GM18519 (cell line): ENCODE data around the gene TM9SF1.

Experiments
- ATAC-seq: cut with Tn5 transposase; IDR thresholded peaks from one replicate; pipeline ENCODE4 v1.9.1; 2021; ENCODE audit warnings: mild to moderate bottlenecking, moderate library complexity; ENCODE audit not compliant: unreplicated experiment, low FRiP score

Gene TM9SF1

DNA sequence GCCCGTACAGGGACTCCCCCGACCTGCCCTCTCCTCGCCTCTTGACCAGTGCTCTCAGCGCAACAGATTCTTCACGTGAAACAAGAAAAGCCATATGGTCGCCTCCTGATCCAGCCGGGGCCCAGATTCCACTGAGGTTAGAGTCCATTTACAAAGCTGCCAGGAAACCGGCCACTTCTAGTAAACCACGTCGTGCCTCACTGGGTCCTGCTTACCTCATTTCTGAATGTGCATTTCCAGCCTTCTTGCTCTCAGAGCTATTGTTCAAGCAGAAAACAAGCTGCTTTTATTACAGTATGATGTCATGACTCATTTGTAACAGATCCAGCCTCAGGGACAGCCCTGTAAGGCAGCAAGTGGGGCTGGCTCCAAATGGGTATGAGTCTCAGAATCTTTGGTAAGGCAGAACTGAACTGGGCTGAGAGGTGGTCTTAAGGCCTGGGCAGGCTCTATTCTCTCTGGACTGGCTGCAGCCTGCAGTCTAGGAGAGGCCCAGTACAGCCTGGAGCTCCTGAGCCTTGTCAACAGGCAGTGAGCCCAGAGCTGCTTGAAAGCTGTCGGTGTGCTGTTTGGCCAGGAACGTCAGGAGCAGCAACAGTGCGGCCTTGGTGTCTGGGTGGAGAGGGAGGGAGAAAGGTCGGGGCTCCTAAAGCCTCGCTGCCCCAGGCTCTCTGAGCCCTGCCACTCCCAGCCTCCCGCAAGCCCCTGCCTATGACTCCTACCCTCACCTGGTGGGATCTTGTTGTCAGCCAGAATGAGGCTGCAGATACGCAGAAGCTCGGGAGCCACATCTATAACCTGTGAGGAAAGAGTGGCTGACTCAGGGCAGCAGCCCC is 15.1 kb downstream of the TM9SF1 start:
- no peak for ATAC-seq

DNA sequence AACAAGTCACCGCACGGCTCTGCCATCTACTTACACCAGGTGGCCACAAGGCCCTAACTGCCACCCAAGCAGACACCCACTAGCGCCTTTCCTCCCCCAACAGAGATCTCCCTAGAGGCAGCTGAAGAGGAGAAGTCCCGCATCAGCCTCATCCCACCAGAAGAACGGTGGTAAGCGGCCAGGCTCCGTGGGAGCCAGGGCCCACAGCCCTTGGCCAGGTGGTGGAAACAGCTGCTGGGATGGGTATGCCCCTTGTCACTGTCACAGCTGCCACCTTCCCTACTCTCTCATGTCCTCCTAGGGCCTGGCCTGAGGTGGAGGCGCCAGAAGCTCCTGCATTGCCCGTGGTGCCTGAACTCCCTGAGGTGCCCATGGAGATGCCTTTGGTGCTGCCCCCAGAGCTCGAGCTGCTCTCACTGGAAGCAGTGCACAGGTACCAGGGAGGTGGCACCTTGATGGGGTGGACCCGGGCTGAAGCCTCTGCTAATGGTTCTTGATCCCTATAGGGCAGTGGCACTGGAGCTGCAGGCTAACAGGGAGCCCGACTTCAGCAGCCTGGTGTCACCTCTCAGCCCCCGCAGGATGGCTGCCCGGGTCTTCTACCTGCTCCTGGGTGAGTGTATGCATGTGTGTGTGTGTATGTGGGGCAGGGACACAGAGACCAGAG is 15.8 kb downstream of the TM9SF1 start:
- no peak for ATAC-seq

DNA sequence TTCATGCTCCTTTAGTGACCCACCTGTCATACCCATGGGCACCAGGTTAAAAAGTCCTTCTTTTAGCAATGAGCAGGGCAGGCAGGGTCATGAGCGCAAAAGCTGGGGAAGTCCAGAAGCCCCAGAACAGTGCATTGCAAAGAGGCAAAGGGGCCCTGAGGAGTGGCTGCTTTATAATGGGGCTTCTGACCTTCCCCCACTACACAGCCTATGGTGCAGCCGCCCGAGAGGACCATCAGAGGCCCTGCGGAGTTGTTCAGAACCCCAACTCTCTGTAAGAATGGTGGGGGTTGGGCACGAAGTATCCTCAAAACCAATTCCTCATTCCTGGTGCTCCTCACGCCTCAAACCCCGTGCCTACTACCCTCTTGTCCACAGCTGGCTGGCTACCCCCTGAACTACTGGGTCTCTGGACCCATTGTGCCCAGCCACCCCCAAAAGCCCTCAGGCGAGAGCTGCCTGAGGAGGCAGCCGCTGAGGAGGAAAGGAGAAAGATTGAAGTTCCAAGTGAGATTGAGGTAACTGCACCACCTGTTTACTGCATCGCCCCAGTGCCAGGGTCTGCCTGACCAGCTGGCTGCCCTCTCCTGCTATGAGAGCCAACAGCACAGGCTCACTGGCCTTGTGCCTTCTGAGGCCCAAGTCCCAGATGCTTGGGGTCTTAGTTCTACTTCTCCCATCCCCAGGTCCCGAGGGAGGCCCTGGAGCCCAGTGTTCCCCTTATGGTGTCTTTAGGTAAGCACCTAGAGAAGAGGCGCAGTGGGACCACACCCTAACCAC is 16.7 kb downstream of the TM9SF1 start:
- ATAC-seq = no peak

DNA sequence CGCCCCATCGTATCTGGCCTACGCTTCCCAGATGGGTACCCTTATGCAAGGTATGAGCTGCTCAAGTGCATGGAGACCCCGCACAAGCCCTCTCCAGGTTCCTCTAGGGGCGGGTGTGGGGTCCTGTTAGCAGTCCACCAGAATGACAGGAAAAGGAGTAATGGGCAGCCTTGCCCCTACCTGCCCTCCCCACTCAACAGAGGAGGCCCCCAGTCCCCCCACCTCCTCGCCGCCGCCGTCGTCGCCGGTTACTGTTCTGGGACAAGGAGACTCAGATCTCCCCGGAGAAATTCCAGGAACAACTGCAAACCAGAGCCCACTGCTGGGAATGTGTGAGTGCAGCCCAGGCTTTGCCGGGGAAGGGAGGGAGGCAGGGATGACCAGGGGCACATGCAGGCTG is 17.4 kb downstream of the TM9SF1 start:
- ATAC-seq = no peak

DNA sequence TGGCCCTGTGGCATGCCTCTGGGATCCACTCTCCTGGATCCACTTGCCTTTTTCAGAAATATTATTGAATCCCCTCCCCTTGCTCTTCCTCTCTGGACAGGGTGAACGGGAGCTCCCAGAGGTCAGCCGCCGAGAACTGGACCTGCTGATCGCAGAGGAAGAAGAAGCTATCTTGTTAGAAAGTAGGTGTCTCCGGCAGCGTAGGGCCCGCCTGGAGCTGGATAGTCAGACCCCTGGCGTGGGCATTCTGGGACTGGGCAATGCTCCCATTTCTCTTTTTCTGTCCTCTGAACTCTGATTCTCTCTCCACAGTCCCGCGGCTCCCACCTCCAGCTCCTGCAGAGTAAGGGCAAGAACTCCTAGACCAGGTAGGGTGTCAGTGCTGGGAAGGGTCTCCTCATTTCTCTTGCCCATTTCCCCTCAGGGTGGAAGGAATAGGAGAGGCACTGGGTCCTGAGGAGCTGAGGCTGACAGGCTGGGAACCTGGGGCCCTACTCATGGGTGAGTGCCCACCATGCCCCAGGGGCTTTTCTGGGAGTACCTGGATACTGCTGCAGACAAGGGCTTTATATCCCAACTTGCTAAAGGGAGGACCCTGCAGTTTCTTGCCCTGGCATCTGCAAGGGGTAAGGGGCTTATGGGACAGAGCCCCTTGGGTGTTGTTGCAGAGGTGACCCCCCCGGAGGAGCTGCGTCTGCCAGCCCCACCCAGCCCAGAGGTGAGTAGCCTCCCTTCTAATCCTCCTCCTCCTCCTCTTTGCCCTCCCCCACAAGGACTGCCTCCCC is 18.0 kb downstream of the TM9SF1 start:
- no peak for ATAC-seq

DNA sequence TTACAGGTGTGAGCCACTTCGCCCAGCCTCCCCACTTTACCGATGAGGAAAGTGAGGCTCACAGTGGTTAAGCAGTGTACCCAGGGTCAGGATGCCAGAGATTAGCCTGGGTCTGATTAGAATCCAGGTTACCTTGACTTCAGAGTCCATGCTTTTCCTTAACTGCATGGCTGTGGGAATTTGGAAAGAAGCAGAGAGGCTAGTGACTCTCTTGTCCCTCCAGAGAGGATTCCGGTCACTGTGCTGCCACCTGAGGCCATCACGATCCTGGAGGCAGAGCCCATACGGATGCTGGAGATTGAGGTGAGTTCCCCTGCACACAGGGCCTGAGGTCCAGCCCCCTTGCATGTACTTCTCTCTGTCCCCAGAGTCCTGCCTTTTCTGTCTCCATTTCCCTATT is 18.6 kb downstream of the TM9SF1 start:
- ATAC-seq = no peak

DNA sequence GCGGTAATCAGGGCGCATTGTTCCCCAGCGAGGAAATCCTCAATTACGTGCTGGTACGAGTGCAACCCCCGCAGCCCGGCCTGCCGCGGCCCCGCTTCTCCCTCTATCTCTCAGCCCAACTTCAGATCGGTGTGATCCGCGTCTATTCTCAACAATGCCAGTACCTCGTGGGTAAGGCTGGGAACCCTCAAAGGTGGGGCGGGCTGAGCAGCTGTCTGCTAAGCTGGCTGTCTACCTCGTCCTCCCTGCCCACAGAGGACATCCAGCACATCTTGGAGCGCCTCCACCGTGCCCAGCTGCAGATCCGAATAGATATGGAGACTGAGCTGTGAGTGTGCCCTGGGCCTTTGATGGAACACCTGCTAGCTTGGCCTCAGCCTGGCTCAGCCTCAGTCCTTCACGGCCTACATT is 22.4 kb downstream of the TM9SF1 start:
- no peak for ATAC-seq

DNA sequence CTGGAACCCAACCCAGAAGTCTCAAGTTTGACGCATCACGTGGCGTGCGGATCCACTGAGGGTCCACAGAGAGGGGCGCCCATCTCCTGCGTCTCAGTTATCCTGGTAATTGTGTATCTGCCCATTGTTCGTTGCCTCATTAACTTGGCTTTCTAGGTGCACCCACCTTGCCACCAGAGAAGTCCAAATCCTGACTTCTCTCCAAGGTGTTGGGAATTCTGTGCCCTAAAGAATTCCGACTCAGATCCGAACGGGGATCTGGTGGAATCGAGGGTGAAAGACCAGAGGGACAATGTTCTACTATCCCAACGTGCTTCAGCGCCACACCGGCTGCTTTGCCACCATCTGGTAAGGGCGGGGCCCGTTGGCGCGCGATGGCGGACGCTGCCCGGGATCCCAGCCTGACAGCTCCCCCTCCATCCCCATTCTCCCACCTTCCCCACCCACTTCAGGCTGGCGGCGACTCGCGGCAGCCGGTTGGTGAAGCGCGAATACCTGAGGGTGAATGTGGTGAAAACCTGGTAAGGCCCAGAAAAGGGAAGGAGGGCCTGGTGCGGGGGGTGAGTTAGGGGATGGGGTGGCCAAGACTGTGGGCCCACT is 22.9 kb downstream of the TM9SF1 start:
- ATAC-seq = no peak

DNA sequence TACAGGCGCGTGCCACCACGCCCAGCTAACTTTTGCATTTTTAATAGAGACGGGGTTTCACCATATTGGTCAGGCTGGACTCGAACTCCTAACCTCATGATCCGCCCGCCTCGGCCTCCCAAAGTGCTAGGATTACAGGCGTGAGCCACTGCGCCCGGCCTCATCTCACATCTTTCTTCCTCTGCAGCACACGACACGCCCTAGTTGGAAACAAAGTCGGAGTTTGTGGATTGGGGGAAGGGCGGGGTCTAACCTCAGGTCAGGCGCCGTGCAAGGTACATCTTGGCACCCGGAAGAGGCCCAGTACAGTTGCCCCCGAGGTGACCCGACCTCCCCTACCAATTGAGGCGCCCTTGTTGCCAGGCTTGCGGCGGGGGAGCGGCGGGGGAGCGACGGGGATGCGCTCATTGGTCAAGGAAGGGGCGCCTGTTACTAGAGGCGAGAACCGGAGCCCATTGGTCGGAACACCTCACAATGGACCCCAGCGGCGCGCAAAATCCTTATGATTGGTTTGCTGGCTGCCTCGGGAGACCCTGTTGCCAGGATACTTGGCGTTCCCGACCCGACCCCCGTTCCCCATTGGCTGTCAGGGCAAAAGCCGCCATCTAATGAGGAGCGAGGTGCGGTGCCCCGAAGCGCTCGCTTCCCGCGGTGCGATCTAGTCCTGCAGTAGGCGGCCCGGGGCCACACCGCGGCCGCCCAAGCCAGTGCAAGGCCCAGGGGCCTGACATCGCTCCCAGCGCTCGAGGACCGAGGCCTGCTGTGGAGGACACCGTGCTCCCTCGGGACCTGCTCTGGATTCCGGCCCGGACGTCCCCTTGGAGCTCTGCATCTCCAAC is 23.6 kb downstream of the TM9SF1 start, which contains the start of gene REC8:
REC8 (plus strand) TSS at position 659 of the 839 bp plus-strand sequence. CDS start 473 bp downstream, outside the sequence.
- peak; percentile 51 for ATAC-seq

DNA sequence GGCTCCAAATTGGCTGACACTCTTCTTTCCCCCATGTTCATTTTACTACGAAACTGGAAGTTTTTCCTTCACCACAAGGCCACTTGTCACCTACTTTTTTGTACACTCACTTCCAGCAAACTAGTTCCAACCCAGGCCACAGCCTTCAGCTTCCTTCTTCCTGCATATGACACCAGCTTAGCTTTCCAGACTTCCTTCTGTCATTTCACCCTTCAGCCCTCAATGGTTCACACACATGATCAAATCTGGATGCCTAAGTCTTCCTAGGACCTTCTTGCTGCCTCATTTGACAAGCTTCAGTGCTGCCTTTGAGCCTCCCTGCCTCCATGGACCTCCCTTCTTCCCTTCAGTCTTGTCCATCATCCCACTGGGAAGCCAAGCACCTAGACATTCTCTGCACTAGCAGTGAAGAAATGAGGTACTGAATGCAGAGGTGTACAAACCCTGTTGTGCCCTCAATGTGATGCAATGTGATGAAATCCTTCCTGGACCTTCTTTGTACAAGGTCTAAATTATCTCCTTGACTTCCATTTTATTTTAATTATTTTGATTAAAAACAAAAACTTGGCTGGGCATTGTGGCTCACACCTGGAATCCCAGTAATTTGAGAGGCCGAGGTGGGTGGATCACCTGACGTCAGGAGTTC is 27.6 kb downstream of the TM9SF1 start:
- no peak for ATAC-seq

DNA sequence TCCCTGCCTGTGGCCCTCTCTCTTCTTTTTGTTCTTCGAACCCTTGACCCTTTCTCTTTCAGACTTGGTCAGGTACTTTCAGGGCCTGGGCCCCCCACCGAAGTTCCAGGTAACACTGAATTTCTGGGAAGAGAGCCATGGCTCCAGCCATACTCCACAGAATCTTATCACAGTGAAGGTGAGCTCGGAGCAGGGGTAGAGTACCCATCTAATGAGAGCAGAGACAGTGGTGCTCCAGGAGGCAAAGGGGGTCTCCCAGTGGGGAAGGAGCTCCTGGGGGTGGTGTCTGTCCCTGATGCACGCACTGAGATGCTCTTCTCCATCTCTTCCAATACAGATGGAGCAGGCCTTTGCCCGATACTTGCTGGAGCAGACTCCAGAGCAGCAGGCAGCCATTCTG is 29.5 kb downstream of the TM9SF1 start:
- ATAC-seq = no peak

DNA sequence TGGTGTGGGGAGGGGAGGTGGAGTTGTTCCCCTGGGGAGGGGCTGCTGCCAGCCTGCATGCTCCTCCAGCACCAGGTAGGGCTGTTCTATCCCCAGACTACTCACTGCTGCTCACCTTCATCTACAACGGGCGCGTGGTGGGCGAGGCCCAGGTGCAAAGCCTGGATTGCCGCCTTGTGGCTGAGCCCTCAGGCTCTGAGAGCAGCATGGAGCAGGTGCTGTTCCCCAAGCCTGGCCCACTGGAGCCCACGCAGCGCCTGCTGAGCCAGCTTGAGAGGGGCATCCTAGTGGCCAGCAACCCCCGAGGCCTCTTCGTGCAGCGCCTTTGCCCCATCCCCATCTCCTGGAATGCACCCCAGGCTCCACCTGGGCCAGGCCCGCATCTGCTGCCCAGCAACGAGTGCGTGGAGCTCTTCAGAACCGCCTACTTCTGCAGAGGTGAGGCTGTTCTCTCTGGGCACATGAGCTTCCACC is 30.7 kb downstream of the TM9SF1 start:
- no peak for ATAC-seq

DNA sequence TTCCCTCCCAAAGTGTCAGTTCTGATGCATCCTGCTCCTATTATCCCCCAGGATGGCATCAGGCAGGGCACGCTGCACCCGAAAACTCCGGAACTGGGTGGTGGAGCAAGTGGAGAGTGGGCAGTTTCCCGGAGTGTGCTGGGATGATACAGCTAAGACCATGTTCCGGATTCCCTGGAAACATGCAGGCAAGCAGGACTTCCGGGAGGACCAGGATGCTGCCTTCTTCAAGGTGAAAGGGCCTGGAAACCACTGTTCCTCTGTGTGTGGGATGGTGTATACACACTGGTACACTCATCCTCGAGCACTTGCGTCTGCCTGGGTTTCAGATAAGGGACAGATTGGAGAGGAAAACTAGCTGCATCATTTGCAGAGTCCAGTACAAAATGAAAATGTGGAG is 33.1 kb downstream of the TM9SF1 start:
- ATAC-seq = no peak

DNA sequence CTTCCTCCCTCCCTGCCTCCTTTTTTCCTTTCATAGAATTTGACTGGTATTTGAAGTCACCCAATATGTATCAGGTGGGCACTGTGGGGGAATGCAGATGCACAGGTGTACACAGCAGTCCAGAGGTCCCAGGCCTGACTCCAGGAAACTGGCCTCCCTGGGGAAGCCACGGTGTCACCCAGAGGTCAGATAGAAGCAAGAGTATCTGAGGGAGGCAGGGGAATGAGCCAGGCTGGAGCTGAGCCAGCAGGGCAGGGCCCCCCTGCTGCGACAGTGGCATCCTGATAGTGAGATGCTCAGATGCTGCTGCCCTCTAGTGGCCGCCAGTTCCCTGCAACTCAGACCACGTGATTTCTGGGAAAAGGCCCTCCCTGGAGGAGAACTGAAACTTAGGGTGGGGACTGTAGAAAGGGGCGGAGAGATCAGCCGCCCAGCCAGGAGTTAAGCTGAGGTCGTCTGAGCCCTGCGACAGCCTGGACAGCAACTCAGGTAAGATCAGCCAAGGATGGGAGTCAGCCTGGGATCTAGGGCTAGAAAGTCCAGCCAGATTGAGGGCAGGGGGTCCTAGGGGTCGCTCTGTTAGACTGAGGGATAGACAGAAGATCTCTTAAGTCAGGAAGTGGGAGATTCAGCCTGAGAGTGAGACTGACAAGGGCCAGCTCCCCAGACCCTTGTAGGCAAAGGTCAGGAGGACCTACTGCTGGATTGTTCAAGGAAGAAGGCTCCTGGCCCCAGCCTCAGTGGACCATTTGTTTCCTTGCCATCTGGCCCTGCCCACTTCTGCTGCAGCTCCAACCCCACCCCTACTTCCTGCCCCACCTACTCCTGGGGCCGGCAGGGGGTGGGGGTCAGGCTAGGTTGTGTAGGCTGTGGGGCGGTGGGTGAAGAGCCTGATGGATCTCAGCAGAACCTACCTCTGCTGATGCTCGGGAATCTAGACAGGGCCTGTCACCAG is 34.1 kb downstream of the TM9SF1 start, which contains the start of gene IRF9:
IRF9 (plus strand) TSS at position 416 of the 955 bp plus-strand sequence. CDS start 880 bp downstream, outside the sequence.
- peak; percentile 58 for ATAC-seq

DNA sequence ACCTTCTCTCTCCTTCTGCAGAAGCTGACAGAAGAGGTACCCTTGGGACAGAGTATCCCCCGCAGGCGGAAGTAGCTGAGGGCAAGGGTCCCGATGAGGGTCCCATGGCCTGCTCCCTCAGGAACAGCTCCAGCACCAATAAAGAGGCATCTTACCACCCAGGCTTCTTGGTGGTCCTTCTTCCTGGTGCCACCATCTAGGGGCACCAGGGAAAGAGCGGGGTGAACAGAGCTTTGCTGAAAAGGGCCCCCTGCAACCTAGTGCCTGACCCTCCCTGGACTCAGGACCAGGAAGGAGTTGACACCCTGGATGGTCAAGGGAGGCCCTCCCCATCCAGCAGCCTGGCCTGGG is 34.8 kb downstream of the TM9SF1 start:
- no peak for ATAC-seq

DNA sequence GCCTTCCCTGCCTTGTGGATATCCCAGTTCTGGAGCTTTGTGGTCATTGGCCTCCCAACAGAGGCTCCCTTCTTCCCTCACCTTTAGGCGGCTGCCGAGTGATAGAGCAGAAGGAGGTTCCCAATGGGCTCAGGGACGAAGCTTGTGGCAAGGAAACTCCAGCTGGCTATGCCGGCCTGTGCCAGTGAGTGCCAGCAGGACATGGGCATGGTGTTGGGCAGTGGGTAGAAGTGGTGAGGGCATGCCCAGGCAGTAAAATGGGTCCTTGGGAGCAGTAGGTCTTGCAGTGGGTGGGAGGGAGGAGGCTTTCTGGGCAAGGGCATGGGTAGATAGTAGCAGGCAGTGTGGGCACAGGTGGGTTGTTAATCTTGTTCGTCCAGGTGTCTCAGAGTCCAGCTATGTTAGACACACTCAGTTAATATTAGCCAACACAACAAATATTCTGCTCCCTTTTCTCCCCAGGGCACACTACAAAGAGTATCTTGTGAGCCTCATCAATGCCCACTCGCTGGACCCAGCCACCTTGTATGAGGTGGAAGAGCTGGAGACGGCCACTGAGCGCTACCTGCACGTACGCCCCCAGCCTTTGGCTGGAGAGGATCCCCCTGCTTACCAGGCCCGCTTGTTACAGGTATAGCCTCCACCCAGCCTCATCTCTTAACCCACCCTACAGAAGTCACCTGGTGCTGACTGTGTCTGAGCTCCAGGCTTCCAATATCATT is 35.3 kb downstream of the TM9SF1 start:
- ATAC-seq = no peak

DNA sequence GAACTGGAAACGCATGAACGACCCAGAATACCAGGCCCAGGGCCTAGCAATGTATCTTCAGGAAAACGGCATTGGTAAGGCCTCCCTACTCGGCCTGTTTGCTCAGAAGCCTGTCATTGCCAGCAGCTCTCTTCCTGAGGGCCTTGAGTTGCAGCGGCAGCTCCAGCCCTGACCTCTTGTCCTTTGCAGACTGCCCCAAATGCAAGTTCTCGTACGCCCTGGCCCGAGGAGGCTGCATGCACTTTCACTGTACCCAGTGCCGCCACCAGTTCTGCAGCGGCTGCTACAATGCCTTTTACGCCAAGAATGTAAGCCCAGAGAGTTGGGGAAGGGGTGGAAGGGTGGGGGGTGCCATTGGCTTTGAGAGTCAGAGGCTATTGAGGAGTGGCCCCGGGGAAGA is 37.9 kb downstream of the TM9SF1 start:
- ATAC-seq = no peak
